ENCODE data around the gene CTAG1B.
"Not testable (repeated sequence)": the region's sequence is repeated elsewhere in the genome, so short reads cannot be mapped to it uniquely, and the experiment has no call there.

The CTAG1B gene

DNA sequence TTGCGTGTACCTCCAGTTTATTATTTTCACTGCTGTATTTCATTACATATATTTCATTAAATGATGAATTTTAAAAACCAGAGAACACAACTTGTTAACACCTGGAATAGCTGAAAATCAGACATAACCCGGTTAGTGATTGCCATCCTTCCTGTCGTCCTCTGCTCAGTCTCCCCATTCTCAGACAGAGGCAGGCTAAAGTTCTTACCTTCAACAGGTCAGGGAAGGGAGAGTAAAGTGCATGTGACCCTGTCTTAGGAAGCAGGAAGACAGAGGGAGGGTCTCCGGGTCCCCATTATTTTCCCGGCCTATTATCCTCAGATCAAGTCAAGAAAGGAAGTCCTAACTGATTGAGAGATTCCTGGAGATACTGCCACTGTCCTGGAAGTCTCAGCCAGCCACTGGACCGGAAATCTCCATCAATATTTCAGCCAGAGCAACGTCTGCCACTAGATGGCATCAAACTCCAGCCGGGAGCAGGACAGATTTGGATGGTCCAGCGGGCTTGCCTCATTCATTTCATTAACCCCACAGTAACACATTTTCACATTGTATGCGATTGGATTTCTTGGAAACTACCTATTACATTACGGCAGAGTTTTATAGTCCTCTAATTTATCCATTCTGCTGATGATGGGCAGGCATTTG lies 1.8 kb upstream of the CTAG1B start:
- not testable (repeated sequence) for DNase-seq (ENCODE audit: low spot score)

DNA sequence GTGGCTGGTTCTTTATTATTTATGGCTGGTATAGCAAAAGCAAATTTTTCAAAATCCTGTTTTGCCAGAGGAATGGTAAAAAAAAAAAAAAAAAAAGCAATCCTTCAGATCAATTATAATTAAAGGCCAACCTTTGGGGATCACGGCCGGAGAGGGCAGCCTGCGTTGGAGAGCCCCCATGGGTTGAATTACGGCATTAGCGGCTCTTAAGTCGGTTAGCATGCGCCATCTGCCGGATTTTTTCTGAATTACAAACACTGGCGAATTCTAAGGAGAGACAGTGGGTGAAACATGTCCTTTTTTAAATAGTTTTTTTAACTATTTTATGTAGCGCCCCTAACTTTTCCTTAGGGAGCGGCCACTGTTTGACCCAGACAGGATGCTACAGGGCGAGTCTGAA lies 5.5 kb downstream of the CTAG1B start:
- DNase-seq (ENCODE audit: low spot score) = not testable (repeated sequence)

DNA sequence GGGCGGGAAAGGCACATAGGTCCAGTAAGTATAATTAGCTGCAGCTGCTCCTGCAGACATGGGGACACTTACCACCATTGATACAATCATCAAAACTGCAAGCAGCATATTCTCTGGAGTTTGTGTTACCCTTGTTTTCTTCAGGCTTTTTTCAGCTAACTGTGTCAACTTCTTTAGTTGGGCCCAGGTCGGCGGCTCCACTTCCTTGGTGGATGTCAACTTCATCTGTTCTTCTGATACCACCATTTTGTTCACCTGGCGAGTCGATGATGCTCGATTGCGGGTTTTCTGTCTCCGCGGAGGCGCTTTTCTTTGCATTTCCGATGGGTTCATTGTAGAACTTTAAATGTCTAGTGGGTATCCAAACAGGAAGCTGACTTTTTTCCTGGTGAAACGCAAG lies 7.9 kb downstream of the CTAG1B start:
- not testable (repeated sequence) for DNase-seq (ENCODE audit: low spot score)

DNA sequence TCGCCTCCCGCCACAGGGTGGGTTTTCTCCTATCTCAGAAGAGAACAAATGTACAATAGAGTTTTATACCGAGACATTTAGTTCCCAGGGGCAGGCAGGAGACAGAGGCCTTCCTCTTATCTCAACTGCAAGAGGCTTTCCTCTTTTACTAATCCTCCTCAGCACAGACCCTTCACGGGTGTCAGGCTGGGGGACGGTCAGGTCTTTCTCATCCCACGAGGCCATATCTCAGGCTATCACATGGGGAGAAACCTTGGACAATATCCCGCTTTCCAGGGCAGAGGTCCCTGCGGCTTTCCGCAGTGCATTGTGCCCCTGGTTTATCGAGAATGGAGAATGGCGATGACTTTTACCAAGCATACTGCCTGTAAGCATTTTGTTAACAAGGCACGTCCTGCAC lies 10.3 kb downstream of the CTAG1B start:
- not testable (repeated sequence) for DNase-seq (ENCODE audit: low spot score)

DNA sequence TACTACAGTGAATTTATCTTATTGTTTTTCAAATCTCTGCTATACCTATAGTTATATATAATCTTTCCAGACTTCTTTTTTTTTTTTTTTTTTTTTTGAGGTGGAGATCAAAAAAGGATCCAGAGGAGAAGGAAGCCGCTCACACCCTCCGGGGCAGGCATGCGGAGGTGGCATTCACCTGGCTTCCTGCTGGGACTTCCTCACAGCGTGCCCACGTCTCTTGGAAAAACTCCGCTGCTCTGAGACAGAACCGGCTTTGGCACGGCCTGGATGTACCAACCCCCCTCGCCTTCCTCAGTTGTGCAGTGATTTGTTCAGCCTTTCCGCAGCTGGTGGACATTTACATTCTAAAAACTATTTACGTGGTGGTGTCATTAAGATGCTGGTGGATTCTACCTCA lies 11.1 kb downstream of the CTAG1B start:
- not testable (repeated sequence) for DNase-seq (ENCODE audit: low spot score)

DNA sequence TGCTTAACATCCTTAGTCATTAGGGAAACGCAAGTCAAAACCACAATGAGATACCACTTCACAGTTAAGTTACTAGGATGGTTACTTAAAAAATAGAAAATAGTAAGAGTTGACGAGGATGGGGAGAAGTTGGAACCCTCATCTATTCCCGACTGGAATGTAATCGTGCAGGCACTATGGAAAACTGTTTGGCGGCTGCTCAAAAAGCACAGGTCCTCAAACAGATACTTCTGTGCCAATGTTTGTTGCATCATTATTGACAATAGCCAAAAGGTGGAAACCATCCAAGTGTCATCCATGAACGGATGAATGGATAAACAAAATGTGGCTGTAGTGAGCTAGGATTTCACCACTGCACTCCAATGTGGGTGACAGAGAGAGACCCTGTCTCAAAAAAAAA lies 11.7 kb downstream of the CTAG1B start:
- DNase-seq (ENCODE audit: low spot score) = no peak

DNA sequence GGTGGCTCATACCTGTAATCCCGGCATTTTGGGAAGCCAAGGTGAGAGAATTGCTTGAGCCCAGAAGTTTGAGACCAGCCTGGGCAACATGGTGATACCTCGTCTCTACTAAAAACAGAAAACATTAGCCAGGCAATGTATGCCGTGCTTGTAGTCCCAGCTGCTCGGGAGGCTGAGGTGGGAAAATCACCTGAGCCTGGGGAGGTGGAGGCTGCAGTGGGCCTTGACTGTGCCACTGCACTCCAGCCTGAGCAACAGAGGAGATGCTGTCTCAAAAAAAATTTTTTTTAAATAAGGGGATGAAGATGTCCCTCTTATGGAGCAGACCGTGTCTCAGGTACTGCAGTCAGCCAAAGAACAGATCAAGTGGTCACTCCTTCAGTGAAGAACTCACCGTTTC lies 13.5 kb downstream of the CTAG1B start:
- DNase-seq (ENCODE audit: low spot score) = no peak

DNA sequence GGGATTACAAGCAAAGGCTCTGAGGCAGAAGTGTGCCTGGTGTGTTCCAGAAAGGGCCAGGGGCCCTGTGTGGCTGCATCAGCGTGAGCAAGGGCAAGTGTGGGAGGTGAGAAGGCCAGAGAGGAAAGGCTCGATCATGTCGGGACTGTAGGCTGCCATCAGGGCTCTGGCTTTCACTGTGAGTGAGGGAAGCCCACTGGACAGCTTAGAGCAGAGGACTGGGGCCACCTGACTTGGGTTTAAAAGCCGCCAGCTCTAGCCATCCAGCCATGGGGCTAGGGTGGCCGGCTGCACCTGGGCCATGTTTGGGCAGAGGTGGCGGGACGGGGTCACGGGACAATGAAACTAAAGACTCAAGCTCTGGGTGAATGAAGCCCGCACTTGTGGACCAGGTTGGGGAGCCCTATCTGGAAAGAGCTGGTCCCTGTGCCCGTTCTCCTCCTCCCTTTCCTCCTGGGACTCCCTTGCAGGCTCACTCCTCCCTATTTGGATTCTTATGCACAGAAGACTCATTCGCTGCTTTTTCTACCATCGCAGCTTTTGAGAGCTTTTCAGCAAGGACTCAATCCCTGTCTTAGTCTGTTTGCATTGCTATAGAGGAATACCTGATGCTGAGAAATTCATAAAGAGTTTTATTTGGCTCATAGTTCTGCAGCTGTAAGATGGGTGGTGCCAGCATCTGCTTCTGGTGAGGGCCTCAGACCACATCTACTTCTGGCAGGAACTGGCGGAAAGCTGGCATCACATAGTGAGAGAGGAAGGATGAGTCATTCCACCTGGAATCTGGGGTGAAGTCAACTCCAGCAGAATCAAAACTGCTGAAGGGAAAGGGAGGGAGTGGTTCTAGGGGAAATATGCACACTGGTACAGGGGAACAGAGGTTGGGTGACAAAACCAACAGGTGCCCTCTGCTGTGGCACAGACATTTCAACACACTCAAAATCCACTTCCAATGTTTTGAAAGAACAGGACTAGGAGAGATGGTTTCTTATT lies 15.3 kb downstream of the CTAG1B start:
- DNase-seq (ENCODE audit: low spot score) = no peak

DNA sequence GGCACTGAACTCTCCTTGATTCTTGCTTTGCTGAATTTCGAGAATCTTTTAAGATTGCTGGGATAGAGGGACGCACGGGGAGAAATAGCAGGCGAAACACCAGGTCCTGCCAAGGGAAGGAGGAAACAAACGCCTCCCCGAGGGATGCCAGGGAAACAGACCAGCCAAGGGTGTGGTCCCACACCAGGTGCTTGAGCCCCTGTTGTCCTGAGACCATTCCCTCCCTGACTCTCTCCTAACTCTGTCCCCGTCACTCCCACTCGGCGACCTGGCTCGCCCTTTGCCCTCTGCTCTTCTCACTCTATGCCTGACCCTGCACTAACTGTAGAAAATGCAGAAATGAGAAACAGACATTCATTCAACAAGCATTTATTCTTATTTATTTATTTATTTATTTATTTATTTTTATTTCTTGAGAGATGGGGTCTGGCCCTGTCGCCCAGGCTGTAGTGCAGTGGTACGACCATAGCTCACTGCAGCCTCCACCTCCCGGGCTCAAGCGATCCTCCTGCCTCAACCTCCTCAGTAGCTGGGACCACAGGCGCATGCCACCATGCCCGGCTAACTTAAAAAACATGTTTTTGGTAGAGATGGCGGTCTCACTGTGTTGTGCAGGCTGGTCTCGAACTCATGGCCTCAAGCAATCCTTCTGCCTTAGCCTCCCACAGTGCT lies 16.2 kb downstream of the CTAG1B start:
- no peak for DNase-seq (ENCODE audit: low spot score)

DNA sequence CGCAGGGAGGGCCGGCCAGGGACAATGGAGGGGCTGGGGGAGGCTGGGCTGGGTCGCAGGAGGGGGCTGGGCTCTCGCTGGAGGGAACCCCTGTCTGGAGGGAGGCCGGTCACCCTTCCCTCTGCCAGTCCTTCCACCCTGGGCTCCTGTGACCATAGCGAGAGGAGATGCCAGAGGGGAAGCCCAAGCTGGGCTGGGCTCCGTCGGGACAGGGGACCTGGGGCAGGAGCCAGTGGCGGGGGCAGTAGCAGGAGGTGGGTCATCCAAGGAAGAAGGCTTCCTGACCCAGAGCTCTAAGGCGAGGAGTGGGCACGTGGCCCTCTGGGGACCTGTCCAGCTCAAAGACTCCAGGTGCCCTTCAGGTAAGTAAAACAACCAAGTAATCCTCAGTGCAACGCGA lies 16.9 kb downstream of the CTAG1B start:
- no peak for DNase-seq (ENCODE audit: low spot score)

DNA sequence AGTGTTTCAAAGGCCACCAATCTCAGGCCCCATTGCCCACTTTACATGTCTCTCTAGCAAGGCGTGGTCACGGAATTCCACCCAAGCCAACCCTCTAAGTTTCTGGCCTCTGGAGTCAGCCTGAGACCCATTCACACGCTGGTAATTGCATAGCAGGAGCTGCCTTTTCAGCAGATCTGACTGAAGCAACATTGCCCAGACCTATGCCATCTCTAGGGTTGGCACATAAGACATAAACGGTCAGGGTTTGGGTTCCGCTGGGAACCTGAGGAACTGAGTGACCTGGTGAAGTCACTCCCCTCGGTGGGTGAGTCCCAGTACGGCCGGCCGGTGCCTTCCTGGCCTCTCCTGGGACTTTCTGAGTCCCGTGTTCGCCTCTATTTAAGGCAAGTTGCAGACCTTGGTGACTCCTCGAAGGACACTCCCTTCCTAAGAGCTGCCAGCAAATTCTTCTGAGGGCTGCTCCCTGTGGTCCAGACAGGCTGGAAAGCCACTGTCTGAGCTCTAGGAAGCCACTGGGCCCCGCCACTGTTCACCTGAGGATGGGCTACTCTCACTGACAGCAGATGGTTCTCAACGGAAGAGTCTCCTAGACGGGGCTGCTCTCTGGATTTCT lies 18.2 kb downstream of the CTAG1B start:
- no peak for DNase-seq (ENCODE audit: low spot score)

DNA sequence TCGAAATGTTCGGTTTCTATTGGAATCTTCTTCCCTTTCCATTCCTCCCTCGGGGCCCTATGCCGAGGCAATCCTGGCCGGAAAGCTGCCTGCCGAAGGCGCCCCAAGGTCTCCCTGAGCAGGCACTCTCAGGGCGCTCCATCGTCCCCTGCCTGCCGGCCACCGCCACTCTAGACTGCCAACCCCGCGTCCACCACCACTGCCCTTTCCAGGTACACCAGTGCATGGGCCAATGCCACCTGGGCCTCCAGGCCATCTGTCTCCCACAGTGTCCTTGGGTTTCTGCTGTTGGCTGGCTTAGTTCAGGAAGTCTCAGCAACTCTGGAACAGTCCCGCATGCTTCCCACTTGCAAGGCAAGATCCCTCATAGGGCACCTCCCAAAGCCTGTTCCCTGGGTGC lies 19.6 kb downstream of the CTAG1B start:
- no peak for DNase-seq (ENCODE audit: low spot score)

DNA sequence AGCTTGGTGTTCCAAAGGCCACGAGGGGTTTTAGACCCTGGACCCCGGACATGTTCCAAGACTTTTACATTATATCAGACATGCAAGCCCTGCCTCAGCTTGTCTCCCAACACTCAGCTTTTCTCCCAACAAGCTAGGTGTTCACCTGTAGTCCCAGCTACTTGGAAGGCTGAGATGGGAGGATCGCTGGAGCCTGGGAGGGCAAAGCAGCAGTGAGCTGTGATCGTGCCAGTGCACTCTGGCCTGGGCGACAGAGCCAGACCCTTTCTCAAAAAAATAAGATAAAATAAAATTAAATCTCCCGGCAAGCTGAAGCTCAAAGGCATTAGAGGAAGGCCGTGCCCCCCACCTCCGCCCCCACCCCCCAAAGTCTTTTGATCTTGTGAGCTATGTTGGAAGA lies 20.4 kb downstream of the CTAG1B start:
- DNase-seq (ENCODE audit: low spot score) = no peak

DNA sequence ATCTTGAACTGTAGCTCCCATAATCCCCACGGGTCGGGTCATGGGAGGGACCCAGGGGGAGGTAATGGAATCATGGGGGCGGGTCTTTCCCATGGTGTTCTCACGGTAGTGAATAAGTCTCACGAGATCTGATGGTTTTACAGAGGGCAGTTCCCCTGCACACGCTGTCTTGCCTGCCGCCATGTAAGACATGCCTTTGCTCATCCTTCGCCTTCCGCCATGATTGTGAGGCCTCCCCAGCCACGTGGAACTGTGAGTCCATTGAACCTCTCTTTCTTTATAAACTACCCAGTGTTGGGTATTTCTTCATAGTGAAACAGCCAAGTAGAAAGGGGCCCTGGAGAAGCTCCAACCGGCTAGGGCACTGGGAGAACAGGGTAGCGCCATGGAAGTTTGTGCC lies 21.9 kb downstream of the CTAG1B start:
- no peak for DNase-seq (ENCODE audit: low spot score)

DNA sequence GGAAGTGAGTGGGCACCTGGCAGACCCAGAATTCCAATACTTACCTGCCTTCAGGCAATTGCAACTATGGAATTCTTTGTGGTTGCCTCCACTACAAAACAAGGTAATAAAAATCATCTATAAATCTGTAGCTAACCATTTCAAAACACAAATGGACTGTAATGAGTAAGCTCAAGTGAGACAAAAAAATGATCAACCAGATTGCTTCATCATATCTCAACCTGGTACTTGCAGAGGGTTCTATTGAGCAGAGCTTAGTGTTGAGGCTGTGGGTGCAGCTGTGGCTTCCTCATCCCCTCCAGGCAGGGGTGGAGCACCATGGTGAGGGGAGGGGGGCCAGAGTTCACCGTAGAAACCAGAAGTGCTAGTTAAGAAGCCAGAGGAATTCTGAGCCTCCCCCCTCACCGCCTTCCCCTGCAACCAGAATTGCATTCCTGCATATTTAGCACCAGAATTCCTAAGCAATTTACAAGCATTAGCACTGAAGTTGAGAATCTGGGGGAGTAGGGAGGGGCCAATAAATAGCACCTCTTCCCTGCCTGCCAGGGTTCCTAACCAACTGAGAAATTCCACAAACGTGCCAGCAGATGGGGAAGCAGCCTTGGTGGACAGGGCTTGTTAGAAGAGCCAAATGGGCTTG lies 22.7 kb downstream of the CTAG1B start:
- no peak for DNase-seq (ENCODE audit: low spot score)

DNA sequence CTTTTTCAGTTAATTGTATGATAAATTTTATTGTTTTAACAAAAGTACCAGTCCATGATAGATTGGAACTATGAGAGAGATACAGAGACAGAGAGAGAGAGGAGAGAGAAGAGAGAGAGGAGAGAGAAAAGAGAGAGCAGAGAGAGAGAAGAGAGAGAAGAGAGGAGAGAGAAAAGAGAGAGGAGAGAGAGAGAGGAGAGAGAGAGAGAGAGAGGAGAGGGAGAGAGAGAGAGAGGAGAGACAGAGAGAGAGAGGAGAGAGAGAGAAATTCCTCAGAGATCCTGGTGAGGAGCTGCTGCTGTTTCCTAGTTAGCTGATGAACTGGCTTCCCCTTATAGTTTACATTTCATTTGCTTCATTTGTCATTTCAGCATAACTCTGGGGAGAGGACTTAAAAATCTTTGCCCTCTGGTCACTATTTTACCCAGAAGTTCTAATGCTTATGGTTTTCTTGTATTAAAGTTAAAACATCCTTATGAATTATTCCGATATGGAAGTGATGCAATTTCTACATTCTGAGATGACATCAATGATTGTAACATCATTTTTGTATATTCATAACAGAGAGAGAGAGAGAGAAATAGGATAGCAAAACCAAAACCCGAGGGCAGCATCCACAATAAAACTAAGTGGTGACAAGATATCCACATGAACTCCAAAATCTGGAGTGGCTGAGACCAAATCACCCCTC lies 23.4 kb downstream of the CTAG1B start:
- no peak for DNase-seq (ENCODE audit: low spot score)

DNA sequence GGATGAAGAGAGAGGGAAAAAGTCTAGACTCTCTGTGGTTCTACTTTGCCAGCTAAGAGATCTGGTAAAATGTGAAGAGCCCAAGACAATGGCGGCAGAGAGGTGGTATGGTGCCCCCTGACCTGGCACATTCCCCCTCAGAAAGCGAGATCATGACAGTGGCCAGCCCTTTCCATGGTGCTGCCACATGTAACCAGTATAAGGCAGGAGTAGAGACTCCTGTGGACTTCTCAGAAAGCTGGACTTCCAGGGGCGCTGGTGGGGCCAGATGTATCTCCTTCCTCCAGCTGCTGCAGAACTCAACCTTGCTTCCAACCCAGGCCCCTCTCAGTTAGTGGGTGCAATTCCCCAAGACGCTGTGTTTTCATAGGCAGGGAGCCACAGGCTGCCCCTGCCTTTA lies 24.6 kb downstream of the CTAG1B start:
- DNase-seq (ENCODE audit: low spot score) = no peak

DNA sequence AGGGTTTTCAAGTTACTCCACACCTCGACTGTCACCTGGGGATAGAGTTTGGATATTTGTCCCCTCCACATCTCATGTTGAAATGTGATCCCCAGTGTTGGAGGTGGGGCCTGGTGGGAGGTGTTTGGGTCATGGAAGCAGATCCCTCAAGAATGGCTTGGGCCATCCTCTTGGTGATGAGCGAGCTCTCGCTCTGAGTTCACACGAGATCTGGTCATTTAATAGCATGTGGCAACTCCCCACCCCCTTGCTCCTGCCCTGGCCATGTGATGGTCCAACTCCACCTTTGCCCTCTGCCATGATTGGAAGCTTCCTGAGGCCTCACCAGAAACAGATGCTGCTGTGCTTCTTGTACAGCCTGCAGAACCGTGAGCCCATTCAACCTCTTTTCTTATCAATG lies 25.9 kb downstream of the CTAG1B start:
- no peak for DNase-seq (ENCODE audit: low spot score)

DNA sequence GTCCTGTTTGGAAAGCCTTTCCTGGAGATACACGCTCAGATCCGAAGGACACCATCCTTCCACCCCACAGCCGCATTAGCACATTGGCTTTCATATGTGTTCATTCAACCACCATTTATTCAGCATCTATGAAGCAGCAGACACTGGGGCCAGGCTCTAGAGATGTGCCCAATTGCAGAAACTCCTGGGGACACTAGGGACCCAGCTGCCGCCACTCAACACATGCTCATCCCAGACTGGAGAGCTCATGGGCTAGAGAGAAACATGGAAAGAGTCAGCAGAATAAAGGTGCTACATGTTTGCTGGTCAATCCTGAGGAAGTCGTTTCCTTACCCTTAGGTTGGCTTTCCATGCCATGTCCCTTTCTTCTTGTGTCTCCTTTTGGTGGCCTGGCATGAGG lies 26.6 kb downstream of the CTAG1B start:
- no peak for DNase-seq (ENCODE audit: low spot score)

DNA sequence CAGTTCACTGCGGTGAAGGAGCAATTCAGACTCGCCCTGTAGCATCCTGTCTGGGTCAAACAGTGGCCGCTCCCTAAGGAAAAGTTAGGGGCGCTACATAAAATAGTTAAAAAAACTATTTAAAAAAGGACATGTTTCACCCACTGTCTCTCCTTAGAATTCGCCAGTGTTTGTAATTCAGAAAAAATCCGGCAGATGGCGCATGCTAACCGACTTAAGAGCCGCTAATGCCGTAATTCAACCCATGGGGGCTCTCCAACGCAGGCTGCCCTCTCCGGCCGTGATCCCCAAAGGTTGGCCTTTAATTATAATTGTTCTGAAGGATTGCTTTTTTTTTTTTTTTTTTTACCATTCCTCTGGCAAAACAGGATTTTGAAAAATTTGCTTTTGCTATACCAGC lies 28.7 kb downstream of the CTAG1B start:
- not testable (repeated sequence) for DNase-seq (ENCODE audit: low spot score)

DNA sequence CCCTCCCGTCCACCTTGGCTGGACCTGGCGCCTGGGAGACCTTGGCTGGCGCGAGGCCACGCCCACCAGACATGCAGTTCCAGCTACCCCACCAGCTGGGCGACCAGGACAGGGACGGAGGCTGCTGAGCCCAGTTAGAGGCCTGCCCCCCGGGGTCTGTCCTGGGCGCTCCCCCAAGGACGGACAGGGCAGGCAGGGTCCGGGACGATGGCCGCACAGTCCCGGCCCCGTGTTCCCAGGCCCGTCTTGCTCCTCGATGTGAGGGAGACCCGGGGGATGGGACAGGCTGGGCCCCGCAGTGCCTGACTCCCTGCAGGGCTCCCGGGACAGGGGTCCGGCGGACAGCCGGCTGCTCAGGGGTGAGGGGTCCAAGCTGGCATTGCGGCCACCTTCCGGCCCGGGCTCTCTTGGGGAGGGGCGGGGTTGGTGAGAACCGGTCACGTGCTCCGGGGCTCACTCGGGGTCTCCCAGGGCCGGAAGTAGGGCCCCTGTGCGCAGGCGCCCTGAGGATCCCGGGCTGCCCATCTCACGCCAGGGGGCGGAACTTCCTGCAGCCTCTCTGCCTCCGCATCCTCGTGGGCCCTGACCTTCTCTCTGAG lies 34.4 kb downstream of the CTAG1B start, which contains the start of gene CTAG1A:
Gene CTAG1A, plus strand, starts transcription at position 549 of the 599 bp plus-strand sequence. CDS start 74 bp downstream, outside the sequence.
- DNase-seq (ENCODE audit: low spot score) = not testable (repeated sequence)
